ENCODE results near the gene BCR.

Gene BCR

GRCh38 chr22:23250056-23250784 is 69.9 kb downstream of the BCR start:
- Mint-ChIP-seq H3K9me3 (no peaks in the 10 kb centered on the region), H3K4me3 (no peak overlapping the region), H3K4me1 (ENCODE audit: low read depth) (peaks cover 41% of the 10 kb centered on the region), H3K27me3 (ENCODE audit: low read depth) (no peaks in the 10 kb centered on the region), H3K36me3 (ENCODE audit: low read depth) (peaks cover 11% of the 10 kb centered on the region), H3K27ac (peak overlapping the region; percentile 56)

- H3K9me3 Mint-ChIP-seq, result no peaks in the 10 kb centered on the region
- H3K27ac Mint-ChIP-seq, result no peak overlapping the region
- H3K27me3 Mint-ChIP-seq (ENCODE audit: low read depth), result no peaks in the 10 kb centered on the region
- H3K4me3 Mint-ChIP-seq, result no peak overlapping the region
- H3K4me1 Mint-ChIP-seq (ENCODE audit: low read depth), result peaks cover 40% of the 10 kb centered on the region
- peaks cover 8% of the 10 kb centered on the region for H3K36me3 Mint-ChIP-seq (ENCODE audit: low read depth)
These were observed 70.6 kb downstream of the BCR start for GRCh38 chr22:23250785-23251363.

GRCh38 chr22:23251445-23252093 is 71.3 kb downstream of the BCR start:
- Mint-ChIP-seq H3K27ac (peak overlapping the region; percentile 31), H3K9me3 (no peaks in the 10 kb centered on the region), H3K27me3 (ENCODE audit: low read depth) (no peaks in the 10 kb centered on the region), H3K4me3 (no peak overlapping the region), H3K36me3 (ENCODE audit: low read depth) (peaks cover 7% of the 10 kb centered on the region), H3K4me1 (ENCODE audit: low read depth) (peaks cover 38% of the 10 kb centered on the region)

GRCh38 chr22:23253475-23254055 is 73.3 kb downstream of the BCR start:
- Mint-ChIP-seq H3K27ac (peak overlapping the region; percentile 46), H3K27me3 (ENCODE audit: low read depth) (no peaks in the 10 kb centered on the region), H3K36me3 (ENCODE audit: low read depth) (peaks cover 10% of the 10 kb centered on the region), H3K4me1 (ENCODE audit: low read depth) (peaks cover 31% of the 10 kb centered on the region), H3K9me3 (no peaks in the 10 kb centered on the region), H3K4me3 (no peak overlapping the region)

- Mint-ChIP-seq H3K27ac (no peak overlapping the region), H3K4me3 (no peak overlapping the region), H3K4me1 (ENCODE audit: low read depth) (peaks cover 14% of the 10 kb centered on the region), H3K36me3 (ENCODE audit: low read depth) (peaks cover 10% of the 10 kb centered on the region), H3K9me3 (no peaks in the 10 kb centered on the region), H3K27me3 (ENCODE audit: low read depth) (no peaks in the 10 kb centered on the region)
These were observed 75.3 kb downstream of the BCR start for GRCh38 chr22:23255506-23256170.

GRCh38 chr22:23256171-23256932 is 76.0 kb downstream of the BCR start:
- Mint-ChIP-seq H3K9me3 (no peaks in the 10 kb centered on the region), H3K4me1 (ENCODE audit: low read depth) (peaks cover 11% of the 10 kb centered on the region), H3K36me3 (ENCODE audit: low read depth) (peaks cover 13% of the 10 kb centered on the region), H3K27me3 (ENCODE audit: low read depth) (no peaks in the 10 kb centered on the region), H3K4me3 (no peak overlapping the region), H3K27ac (no peak overlapping the region)

- peaks cover 13% of the 10 kb centered on the region for H3K36me3 Mint-ChIP-seq (ENCODE audit: low read depth)
- H3K4me3 Mint-ChIP-seq, result no peak overlapping the region
- H3K27me3 Mint-ChIP-seq (ENCODE audit: low read depth), result no peaks in the 10 kb centered on the region
- H3K4me1 Mint-ChIP-seq (ENCODE audit: low read depth), result peaks cover 11% of the 10 kb centered on the region
- H3K27ac Mint-ChIP-seq, result no peak overlapping the region
- H3K9me3 Mint-ChIP-seq, result no peaks in the 10 kb centered on the region
These were observed 76.9 kb downstream of the BCR start for GRCh38 chr22:23256986-23257888.

GRCh38 chr22:23257889-23258825 is 77.8 kb downstream of the BCR start:
- Mint-ChIP-seq H3K36me3 (ENCODE audit: low read depth) (peaks cover 13% of the 10 kb centered on the region), H3K4me3 (no peak overlapping the region), H3K27me3 (ENCODE audit: low read depth) (no peaks in the 10 kb centered on the region), H3K9me3 (no peaks in the 10 kb centered on the region), H3K27ac (no peak overlapping the region), H3K4me1 (ENCODE audit: low read depth) (peaks cover 11% of the 10 kb centered on the region)

GRCh38 chr22:23258826-23259170 is 78.5 kb downstream of the BCR start:
- H3K4me1 Mint-ChIP-seq (ENCODE audit: low read depth), result peaks cover 10% of the 10 kb centered on the region
- no peak overlapping the region for H3K27ac Mint-ChIP-seq
- H3K4me3 Mint-ChIP-seq, result no peak overlapping the region
- peaks cover 15% of the 10 kb centered on the region for H3K36me3 Mint-ChIP-seq (ENCODE audit: low read depth)
- no peaks in the 10 kb centered on the region for H3K9me3 Mint-ChIP-seq
- no peaks in the 10 kb centered on the region for H3K27me3 Mint-ChIP-seq (ENCODE audit: low read depth)

GRCh38 chr22:23259916-23260644 is 79.8 kb downstream of the BCR start:
- peaks cover 10% of the 10 kb centered on the region for H3K36me3 Mint-ChIP-seq (ENCODE audit: low read depth)
- H3K27ac Mint-ChIP-seq, result no peak overlapping the region
- no peaks in the 10 kb centered on the region for H3K9me3 Mint-ChIP-seq
- H3K4me1 Mint-ChIP-seq (ENCODE audit: low read depth), result peaks cover 9% of the 10 kb centered on the region
- H3K4me3 Mint-ChIP-seq, result no peak overlapping the region
- no peaks in the 10 kb centered on the region for H3K27me3 Mint-ChIP-seq (ENCODE audit: low read depth)

- Mint-ChIP-seq H3K9me3 (no peaks in the 10 kb centered on the region), H3K4me1 (ENCODE audit: low read depth) (peaks cover 6% of the 10 kb centered on the region), H3K4me3 (no peak overlapping the region), H3K27me3 (ENCODE audit: low read depth) (no peaks in the 10 kb centered on the region), H3K27ac (no peak overlapping the region), H3K36me3 (ENCODE audit: low read depth) (peaks cover 11% of the 10 kb centered on the region)
These were observed 80.6 kb downstream of the BCR start for GRCh38 chr22:23260645-23261581.
